SK-N-SH treated with all-trans-retinoic acid at 6 μM for 48 hours (cell line): ENCODE data around the gene BRI3.
A peak's percentile ranks its signal among the peaks of the same experiment; 100 is the strongest.

ENCODE experiments used
- ATAC-seq: fragments of 200-7000 bp; cut with Tn5 transposase; 3 replicates; pipeline ENCODE4 v1.9.1; 2020; ENCODE audit warnings: mild to moderate bottlenecking, moderate library complexity
- ARNTL ChIP-seq: fragments of 450-650 bp; formaldehyde crosslinking; IDR thresholded peaks from 2 replicates; pipeline ENCODE4 v1.5.0; 2020; ENCODE audit warnings: low read depth, mild to moderate bottlenecking, moderate library complexity, borderline replicate concordance
- BACH2 ChIP-seq: fragments of 250-450 bp; sonication (Bioruptor Pico); IDR thresholded peaks from 2 replicates; pipeline ENCODE4 v1.9.0; 2021; ENCODE audit warnings: mild to moderate bottlenecking, borderline replicate concordance
- CSDC2 ChIP-seq: fragments of 250-450 bp; sonication (Bioruptor Pico); IDR thresholded peaks from 2 replicates; pipeline ENCODE4 v1.5.0; 2020; ENCODE audit warnings: mild to moderate bottlenecking, moderate library complexity
- ESRRG ChIP-seq: fragments of 250-450 bp; sonication (Bioruptor Pico); IDR thresholded peaks from 2 replicates; pipeline ENCODE4 v1.6.1; 2021; ENCODE audit warnings: mild to moderate bottlenecking
- ISL1 ChIP-seq: fragments of 250-450 bp; sonication (Bioruptor Pico); IDR thresholded peaks from 2 replicates; pipeline ENCODE4 v2.1.2; 2022; ENCODE audit warnings: mild to moderate bottlenecking, moderate library complexity
- PPARA ChIP-seq: fragments of 250-450 bp; sonication (Bioruptor Pico); IDR thresholded peaks from 2 replicates; pipeline ENCODE4 v1.5.0; 2020; ENCODE audit warnings: mild to moderate bottlenecking, borderline replicate concordance
- TCF4 ChIP-seq: fragments of 250-450 bp; sonication (Bioruptor Pico); IDR thresholded peaks from 2 replicates; pipeline ENCODE4 v1.8.0; 2021; ENCODE audit warnings: mild to moderate bottlenecking, moderate library complexity, borderline replicate concordance
- TOX ChIP-seq: fragments of 250-450 bp; sonication (Bioruptor Pico); IDR thresholded peaks from 2 replicates; pipeline ENCODE4 v1.8.0; 2021; ENCODE audit warnings: mild to moderate bottlenecking, moderate library complexity, borderline replicate concordance
- ZC3H10 ChIP-seq: fragments of 250-450 bp; sonication (Bioruptor Pico); IDR thresholded peaks from 2 replicates; pipeline ENCODE4 v1.5.1; 2021; ENCODE audit warnings: mild to moderate bottlenecking, moderate library complexity
- ZFP3 ChIP-seq: fragments of 250-450 bp; sonication (Bioruptor Pico); IDR thresholded peaks from 2 replicates; pipeline ENCODE4 v1.5.0; 2020; ENCODE audit warnings: mild to moderate bottlenecking, moderate library complexity
- ZNF565 ChIP-seq: fragments of 450-650 bp; formaldehyde crosslinking; conservative IDR thresholded peaks from 2 replicates; pipeline ENCODE4 v1.5.0; 2020; ENCODE audit warnings: low read depth, mild to moderate bottlenecking, moderate library complexity
- ZNF8 ChIP-seq: fragments of 450-650 bp; formaldehyde crosslinking; IDR thresholded peaks from 2 replicates; pipeline ENCODE4 v1.5.0; 2020; ENCODE audit warnings: mild to moderate bottlenecking, moderate library complexity
- TF ChIP-seq, protein P1 (sequence below): fragments of 250-450 bp; sonication (Bioruptor Pico); IDR thresholded peaks from 2 replicates; pipeline ENCODE4 v1.5.1; 2021; ENCODE audit warnings: mild to moderate bottlenecking, moderate library complexity
- TF ChIP-seq, protein P2 (sequence below): fragments of 250-450 bp; sonication (Bioruptor Pico); IDR thresholded peaks from 2 replicates; pipeline ENCODE4 v1.8.0; 2021; ENCODE audit warnings: low read depth, mild to moderate bottlenecking, moderate library complexity, borderline replicate concordance
- TF ChIP-seq, protein P3 (sequence below): fragments of 250-450 bp; sonication (Bioruptor Pico); IDR thresholded peaks from 2 replicates; pipeline ENCODE4 v1.5.0; 2020; ENCODE audit warnings: mild to moderate bottlenecking, moderate library complexity
- TF ChIP-seq, protein P4 (sequence below): fragments of 250-450 bp; sonication (Bioruptor Pico); IDR thresholded peaks from 2 replicates; pipeline ENCODE4 v1.5.1; 2020; ENCODE audit warnings: low read depth, mild to moderate bottlenecking, moderate library complexity

BRI3 gene, protein sequence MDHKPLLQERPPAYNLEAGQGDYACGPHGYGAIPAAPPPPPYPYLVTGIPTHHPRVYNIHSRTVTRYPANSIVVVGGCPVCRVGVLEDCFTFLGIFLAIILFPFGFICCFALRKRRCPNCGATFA

DNA sequence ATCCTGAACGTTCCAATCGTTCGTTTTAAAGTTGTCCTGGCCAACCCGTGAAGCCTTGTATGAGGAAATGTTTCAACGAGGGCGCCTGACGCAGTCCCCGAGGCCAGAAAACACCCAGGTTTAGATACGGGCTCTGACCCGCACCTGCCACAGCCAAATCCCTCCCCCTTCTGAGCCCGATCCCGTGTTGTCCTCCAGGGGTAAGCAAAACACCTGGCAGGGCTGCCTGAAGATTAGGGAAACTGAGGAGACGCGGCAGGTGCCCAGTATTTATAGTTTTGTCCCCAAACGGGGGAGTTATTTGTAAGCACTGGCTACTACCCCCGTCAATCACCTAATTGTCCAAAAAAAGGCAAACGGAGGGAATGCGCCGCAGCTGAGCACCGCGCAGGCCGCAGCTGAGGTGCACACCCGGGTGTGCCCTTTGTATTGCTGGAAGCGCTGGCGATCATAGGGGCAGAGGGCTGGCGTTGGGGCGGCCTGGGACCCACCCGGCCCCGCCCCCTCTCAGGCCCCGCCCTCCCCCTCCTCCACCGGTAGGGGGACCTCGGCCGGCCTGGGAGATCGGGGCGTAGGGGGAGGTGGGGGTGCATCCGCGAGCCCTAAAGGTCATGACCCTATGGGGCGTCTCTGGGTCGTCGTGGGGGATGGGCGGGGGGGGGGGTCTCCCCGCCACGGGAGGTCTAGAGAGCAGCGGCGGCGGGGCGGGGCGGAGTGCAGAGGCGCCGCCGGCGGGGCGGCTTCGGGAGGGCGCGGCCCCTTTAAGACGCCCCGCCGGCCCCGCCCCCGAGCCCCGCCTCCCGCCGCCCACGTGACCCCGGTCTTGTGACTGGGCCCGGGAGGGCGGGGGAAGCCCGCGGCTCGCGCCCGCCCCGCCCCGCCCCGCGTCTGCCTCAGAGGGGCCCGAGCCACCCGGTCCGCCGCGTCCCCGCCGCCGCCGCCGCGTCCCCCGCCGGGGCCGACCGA lies at the start of gene BRI3:
Gene BRI3, plus strand, starts transcription at position 896 of the 966 bp plus-strand sequence. CDS start 110 bp downstream, outside the sequence.
- TF ChIP-seq TCF4 (CRISPR knock-in tag) (no peak), ISL1 (CRISPR knock-in tag) (no peak), PPARA (CRISPR knock-in tag) (no peak), ZNF565 (CRISPR knock-in tag) (no peak), BACH2 (CRISPR knock-in tag) (no peak), ZNF8 (no peak), ZC3H10 (no peak), CSDC2 (no peak), ESRRG (CRISPR knock-in tag) (no peak), TOX (CRISPR knock-in tag) (no peak), ARNTL (no peak), ZFP3 (CRISPR knock-in tag) (no peak)
- TF ChIP-seq, protein P1, sequence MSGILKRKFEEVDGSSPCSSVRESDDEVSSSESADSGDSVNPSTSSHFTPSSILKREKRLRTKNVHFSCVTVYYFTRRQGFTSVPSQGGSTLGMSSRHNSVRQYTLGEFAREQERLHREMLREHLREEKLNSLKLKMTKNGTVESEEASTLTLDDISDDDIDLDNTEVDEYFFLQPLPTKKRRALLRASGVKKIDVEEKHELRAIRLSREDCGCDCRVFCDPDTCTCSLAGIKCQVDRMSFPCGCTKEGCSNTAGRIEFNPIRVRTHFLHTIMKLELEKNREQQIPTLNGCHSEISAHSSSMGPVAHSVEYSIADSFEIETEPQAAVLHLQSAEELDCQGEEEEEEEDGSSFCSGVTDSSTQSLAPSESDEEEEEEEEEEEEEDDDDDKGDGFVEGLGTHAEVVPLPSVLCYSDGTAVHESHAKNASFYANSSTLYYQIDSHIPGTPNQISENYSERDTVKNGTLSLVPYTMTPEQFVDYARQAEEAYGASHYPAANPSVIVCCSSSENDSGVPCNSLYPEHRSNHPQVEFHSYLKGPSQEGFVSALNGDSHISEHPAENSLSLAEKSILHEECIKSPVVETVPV (CRISPR knock-in tag) = no peak
- TF ChIP-seq, protein P2, sequence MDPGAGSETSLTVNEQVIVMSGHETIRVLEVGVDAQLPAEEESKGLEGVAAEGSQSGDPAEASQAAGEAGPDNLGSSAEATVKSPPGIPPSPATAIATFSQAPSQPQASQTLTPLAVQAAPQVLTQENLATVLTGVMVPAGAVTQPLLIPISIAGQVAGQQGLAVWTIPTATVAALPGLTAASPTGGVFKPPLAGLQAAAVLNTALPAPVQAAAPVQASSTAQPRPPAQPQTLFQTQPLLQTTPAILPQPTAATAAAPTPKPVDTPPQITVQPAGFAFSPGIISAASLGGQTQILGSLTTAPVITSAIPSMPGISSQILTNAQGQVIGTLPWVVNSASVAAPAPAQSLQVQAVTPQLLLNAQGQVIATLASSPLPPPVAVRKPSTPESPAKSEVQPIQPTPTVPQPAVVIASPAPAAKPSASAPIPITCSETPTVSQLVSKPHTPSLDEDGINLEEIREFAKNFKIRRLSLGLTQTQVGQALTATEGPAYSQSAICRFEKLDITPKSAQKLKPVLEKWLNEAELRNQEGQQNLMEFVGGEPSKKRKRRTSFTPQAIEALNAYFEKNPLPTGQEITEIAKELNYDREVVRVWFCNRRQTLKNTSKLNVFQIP (CRISPR knock-in tag) = no peak
- TF ChIP-seq, protein P3, sequence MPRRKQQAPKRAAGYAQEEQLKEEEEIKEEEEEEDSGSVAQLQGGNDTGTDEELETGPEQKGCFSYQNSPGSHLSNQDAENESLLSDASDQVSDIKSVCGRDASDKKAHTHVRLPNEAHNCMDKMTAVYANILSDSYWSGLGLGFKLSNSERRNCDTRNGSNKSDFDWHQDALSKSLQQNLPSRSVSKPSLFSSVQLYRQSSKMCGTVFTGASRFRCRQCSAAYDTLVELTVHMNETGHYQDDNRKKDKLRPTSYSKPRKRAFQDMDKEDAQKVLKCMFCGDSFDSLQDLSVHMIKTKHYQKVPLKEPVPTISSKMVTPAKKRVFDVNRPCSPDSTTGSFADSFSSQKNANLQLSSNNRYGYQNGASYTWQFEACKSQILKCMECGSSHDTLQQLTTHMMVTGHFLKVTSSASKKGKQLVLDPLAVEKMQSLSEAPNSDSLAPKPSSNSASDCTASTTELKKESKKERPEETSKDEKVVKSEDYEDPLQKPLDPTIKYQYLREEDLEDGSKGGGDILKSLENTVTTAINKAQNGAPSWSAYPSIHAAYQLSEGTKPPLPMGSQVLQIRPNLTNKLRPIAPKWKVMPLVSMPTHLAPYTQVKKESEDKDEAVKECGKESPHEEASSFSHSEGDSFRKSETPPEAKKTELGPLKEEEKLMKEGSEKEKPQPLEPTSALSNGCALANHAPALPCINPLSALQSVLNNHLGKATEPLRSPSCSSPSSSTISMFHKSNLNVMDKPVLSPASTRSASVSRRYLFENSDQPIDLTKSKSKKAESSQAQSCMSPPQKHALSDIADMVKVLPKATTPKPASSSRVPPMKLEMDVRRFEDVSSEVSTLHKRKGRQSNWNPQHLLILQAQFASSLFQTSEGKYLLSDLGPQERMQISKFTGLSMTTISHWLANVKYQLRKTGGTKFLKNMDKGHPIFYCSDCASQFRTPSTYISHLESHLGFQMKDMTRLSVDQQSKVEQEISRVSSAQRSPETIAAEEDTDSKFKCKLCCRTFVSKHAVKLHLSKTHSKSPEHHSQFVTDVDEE (CRISPR knock-in tag) = no peak
- TF ChIP-seq, protein P4, sequence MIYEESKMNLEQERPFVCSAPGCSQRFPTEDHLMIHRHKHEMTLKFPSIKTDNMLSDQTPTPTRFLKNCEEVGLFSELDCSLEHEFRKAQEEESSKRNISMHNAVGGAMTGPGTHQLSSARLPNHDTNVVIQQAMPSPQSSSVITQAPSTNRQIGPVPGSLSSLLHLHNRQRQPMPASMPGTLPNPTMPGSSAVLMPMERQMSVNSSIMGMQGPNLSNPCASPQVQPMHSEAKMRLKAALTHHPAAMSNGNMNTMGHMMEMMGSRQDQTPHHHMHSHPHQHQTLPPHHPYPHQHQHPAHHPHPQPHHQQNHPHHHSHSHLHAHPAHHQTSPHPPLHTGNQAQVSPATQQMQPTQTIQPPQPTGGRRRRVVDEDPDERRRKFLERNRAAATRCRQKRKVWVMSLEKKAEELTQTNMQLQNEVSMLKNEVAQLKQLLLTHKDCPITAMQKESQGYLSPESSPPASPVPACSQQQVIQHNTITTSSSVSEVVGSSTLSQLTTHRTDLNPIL (CRISPR knock-in tag) = no peak
- ATAC-seq = peak; percentile 66

DNA sequence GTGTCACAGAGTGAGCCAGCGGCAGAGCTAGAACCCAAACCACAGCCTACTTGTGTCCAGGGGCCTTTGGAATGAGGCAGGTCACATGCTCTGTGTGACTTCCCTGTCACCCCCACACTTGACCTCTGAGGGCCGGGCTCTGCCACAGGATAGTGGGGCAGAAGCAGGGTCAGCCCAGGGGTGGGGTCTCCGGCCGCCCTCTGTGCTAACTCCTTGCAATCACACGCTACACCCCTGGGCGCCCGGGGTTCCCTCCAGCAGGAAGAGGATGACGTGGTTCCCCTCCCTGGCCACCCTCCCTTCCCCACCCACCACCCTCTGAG lies 49.3 kb upstream of the BRI3 start:
- no peak for TF ChIP-seq BACH2 (CRISPR knock-in tag)
- TF ChIP-seq, protein P2 (CRISPR knock-in tag) = no peak
- TF ChIP-seq, all 23 proteins: peak for 0
- no peak for ATAC-seq

DNA sequence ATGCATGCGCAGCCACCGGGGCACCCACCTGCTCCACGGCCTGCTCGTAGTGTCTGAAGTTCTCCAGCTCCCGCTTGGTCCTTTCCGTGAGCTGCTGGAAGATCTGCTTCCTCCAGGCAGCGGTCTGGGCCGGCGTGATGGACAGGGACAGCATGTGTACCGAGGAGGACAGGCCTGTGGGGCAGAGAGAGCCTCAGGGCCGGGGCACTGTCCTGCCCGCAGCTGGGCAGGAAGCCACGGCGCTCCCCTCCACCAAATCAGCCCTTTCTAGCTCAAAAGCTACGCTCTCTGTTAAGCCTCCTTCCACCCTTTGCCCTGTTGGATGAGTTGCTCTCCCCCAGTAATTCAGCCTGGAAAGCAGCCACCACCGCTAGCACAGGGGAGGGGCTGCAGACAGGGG lies 48.7 kb upstream of the BRI3 start:
- no peak for ATAC-seq
- TF ChIP-seq, protein P4 (CRISPR knock-in tag) = no peak
- no peak for TF ChIP-seq TCF4 (CRISPR knock-in tag)
- TF ChIP-seq ISL1 (CRISPR knock-in tag) = no peak
